Neural progenitor cell (in vitro differentiated cells): ENCODE results near the gene CLIC6. TPM values are rescaled to one million over a fixed set of nuclear protein-coding genes. Genes with fewer than 3 reads are reported as not detected.
"Not testable (repeated sequence)": the region's sequence is repeated elsewhere in the genome, so short reads cannot be mapped to it uniquely, and the experiment has no call there.

ENCODE experiments used
- DNase-seq: peaks from one replicate; pipeline ENCODE4 v3.0.0-alpha.2; 2016; ENCODE audit warnings: low spot score
- H2AFZ ChIP-seq: fragments of 200-600 bp; sonication (generic); replicated peaks from 2 replicates; pipeline ENCODE4 v1.6.1; 2016; ENCODE audit warnings: antibody characterized with exemption
- H3F3A ChIP-seq: fragments of 200-600 bp; sonication (generic); 2 replicates; pipeline ENCODE4 v1.6.1; 2016; ENCODE audit warnings: antibody characterized with exemption, low read depth
- H3K27ac ChIP-seq: fragments of 200-600 bp; sonication (generic); 2 replicates; pipeline ENCODE4 v1.5.1; 2016; ENCODE audit warnings: mild to moderate bottlenecking
- H3K27me3 ChIP-seq: fragments of 200-600 bp; sonication (generic); 2 replicates; pipeline ENCODE4 v1.6.1; 2016; ENCODE audit warnings: mild to moderate bottlenecking, moderate library complexity
- H3K36me3 ChIP-seq: fragments of 200-600 bp; sonication (generic); 2 replicates; pipeline ENCODE4 v1.5.1; 2016
- H3K4me1 ChIP-seq: fragments of 200-600 bp; sonication (generic); 2 replicates; pipeline ENCODE4 v1.6.1; 2016; ENCODE audit warnings: mixed run types
- H3K4me2 ChIP-seq: fragments of 200-600 bp; sonication (generic); 2 replicates; pipeline ENCODE4 v1.6.1; 2016
- H3K4me3 ChIP-seq: fragments of 200-600 bp; sonication (generic); 2 replicates; pipeline ENCODE4 v1.5.1; 2016
- H3K79me2 ChIP-seq: fragments of 200-600 bp; sonication (generic); 2 replicates; pipeline ENCODE4 v1.6.1; 2016; ENCODE audit warnings: low read depth
- H3K9ac ChIP-seq: fragments of 200-600 bp; sonication (generic); 2 replicates; pipeline ENCODE4 v1.6.1; 2016
- H3K9me3 ChIP-seq: fragments of 200-600 bp; sonication (generic); 2 replicates; pipeline ENCODE4 v1.5.1; 2016; ENCODE audit warnings: low read depth
- H4K20me1 ChIP-seq: fragments of 200-600 bp; sonication (generic); 2 replicates; pipeline ENCODE4 v1.6.1; 2016; ENCODE audit warnings: low read depth
- H3K27ac Mint-ChIP-seq: 3 replicates; pipeline ENCODE4 v1.8.0; 2021; ENCODE audit warnings: mixed read lengths
- H3K27me3 Mint-ChIP-seq: 2 replicates; pipeline ENCODE4 v1.8.0; 2022; ENCODE audit warnings: low read depth, mild to moderate bottlenecking, inconsistent platforms, moderate library complexity, mixed read lengths; ENCODE audit not compliant: insufficient read depth
- H3K36me3 Mint-ChIP-seq: 3 replicates; pipeline ENCODE4 v1.8.0; 2021; ENCODE audit warnings: mixed read lengths
- H3K4me1 Mint-ChIP-seq: 3 replicates; pipeline ENCODE4 v1.8.0; 2021; ENCODE audit warnings: mixed read lengths
- H3K4me3 Mint-ChIP-seq: 3 replicates; pipeline ENCODE4 v1.8.0; 2021; ENCODE audit warnings: mild to moderate bottlenecking, moderate library complexity, mixed read lengths
- H3K9me3 Mint-ChIP-seq: 3 replicates; pipeline ENCODE4 v1.8.0; 2020; ENCODE audit warnings: mixed read lengths
- CTCF ChIP-seq: fragments of 200-600 bp; sonication (generic); IDR thresholded peaks from 2 replicates; pipeline ENCODE4 v1.5.1; 2017; ENCODE audit warnings: antibody characterized with exemption, mild to moderate bottlenecking
- EZH2 ChIP-seq: fragments of 200-600 bp; sonication (generic); IDR thresholded peaks from 2 replicates; pipeline ENCODE4 v1.6.1; 2017; ENCODE audit warnings: antibody characterized with exemption, mild to moderate bottlenecking, moderate library complexity
- EZH2phosphoT487 ChIP-seq: fragments of 200-600 bp; sonication (generic); IDR thresholded peaks from 2 replicates; pipeline ENCODE4 v1.6.1; 2017; ENCODE audit warnings: antibody characterized with exemption
- total RNA-seq: library from RNA; depleted of rRNA; stranded (reverse); fragments of >200 nt; gene quantifications from 2 replicates; pipeline ENCODE4 v1.2.3, GENCODE V29; 2015; ENCODE audit warnings: low replicate concordance

The CLIC6 gene
- total RNA-seq, 1 donor from 2014 or later = 0.15 TPM

GRCh38 chr21:34715518-34715917, 46.7 kb downstream of the CLIC6 start:
- TF ChIP-seq EZH2 (no peak), EZH2phosphoT487 (no peak), CTCF (no peak)
- Histone ChIP-seq H4K20me1 (no peaks in the 10 kb centered on the region), H3K36me3 (no peaks in the 10 kb centered on the region), H3K9ac (no peak overlapping the region), H3K27ac (no peak overlapping the region), H2AFZ (no peak overlapping the region), H3K79me2 (no peaks in the 10 kb centered on the region), H3K4me2 (no peak overlapping the region), H3K4me1 (no peaks in the 10 kb centered on the region), H3K4me3 (no peak overlapping the region), H3K27me3 (no peaks in the 10 kb centered on the region), H3K9me3 (no peaks in the 10 kb centered on the region), H3F3A (no peaks in the 10 kb centered on the region)
- Mint-ChIP-seq H3K27ac (no peak overlapping the region), H3K4me1 (no peaks in the 10 kb centered on the region), H3K27me3 (peaks cover 3% of the 10 kb centered on the region), H3K9me3 (no peaks in the 10 kb centered on the region), H3K36me3 (no peaks in the 10 kb centered on the region), H3K4me3 (no peak overlapping the region)
- no peak for DNase-seq

GRCh38 chr21:34715985-34716596, 47.3 kb downstream of the CLIC6 start:
- H3K4me3 Mint-ChIP-seq = no peak overlapping the region
- H3K27ac Mint-ChIP-seq = no peak overlapping the region
- H3K4me2 ChIP-seq = no peak overlapping the region
- H3K4me1 ChIP-seq = no peaks in the 10 kb centered on the region
- no peak overlapping the region for H2AFZ ChIP-seq
- no peaks in the 10 kb centered on the region for H3F3A ChIP-seq
- no peaks in the 10 kb centered on the region for H4K20me1 ChIP-seq
- H3K36me3 Mint-ChIP-seq = no peaks in the 10 kb centered on the region
- no peak overlapping the region for H3K27ac ChIP-seq
- no peaks in the 10 kb centered on the region for H3K9me3 Mint-ChIP-seq
- no peaks in the 10 kb centered on the region for H3K36me3 ChIP-seq
- H3K27me3 ChIP-seq = no peaks in the 10 kb centered on the region
- DNase-seq = no peak
- peaks cover 3% of the 10 kb centered on the region for H3K27me3 Mint-ChIP-seq
- no peaks in the 10 kb centered on the region for H3K4me1 Mint-ChIP-seq
- no peaks in the 10 kb centered on the region for H3K9me3 ChIP-seq
- H3K4me3 ChIP-seq = no peak overlapping the region
- no peak overlapping the region for H3K9ac ChIP-seq
- no peak for TF ChIP-seq CTCF
- no peak for TF ChIP-seq EZH2phosphoT487
- no peak for TF ChIP-seq EZH2
- H3K79me2 ChIP-seq = no peaks in the 10 kb centered on the region

GRCh38 chr21:34718529-34718928, 49.7 kb downstream of the CLIC6 start:
- not testable (repeated sequence) for H3K36me3 Mint-ChIP-seq, H3K9me3 ChIP-seq, H3K4me3 ChIP-seq, H3K9ac ChIP-seq, H3K4me3 Mint-ChIP-seq, H3K27ac Mint-ChIP-seq, DNase-seq, H3K4me1 Mint-ChIP-seq, H4K20me1 ChIP-seq, H2AFZ ChIP-seq, H3K27ac ChIP-seq, H3K27me3 Mint-ChIP-seq, H3K4me2 ChIP-seq, H3K36me3 ChIP-seq, H3F3A ChIP-seq, H3K79me2 ChIP-seq, H3K9me3 Mint-ChIP-seq, H3K4me1 ChIP-seq, H3K27me3 ChIP-seq

- Mint-ChIP-seq H3K4me1 (no peaks in the 10 kb centered on the region), H3K27me3 (peaks cover 9% of the 10 kb centered on the region), H3K36me3 (no peaks in the 10 kb centered on the region), H3K4me3 (no peak overlapping the region), H3K9me3 (peaks cover 2% of the 10 kb centered on the region), H3K27ac (no peak overlapping the region)
- Histone ChIP-seq H3K4me2 (no peak overlapping the region), H3K36me3 (no peaks in the 10 kb centered on the region), H3K79me2 (no peaks in the 10 kb centered on the region), H3K27ac (no peak overlapping the region), H3K9ac (no peak overlapping the region), H3K9me3 (no peaks in the 10 kb centered on the region), H3F3A (no peaks in the 10 kb centered on the region), H2AFZ (no peak overlapping the region), H3K27me3 (no peaks in the 10 kb centered on the region), H4K20me1 (no peaks in the 10 kb centered on the region), H3K4me1 (no peaks in the 10 kb centered on the region), H3K4me3 (no peak overlapping the region)
- DNase-seq = peak; percentile 67
- TF ChIP-seq EZH2phosphoT487 (no peak), CTCF (peak; percentile 75)
Observed at GRCh38 chr21:34722684-34723300, 54.0 kb downstream of the CLIC6 start.
